ENCODE measurements around the gene FANCB. TPM values are rescaled to one million over a fixed set of nuclear protein-coding genes. Genes with fewer than 3 reads are reported as not detected.

The FANCB gene
- 4.5 and 7.5 TPM in 2 replicates for total RNA-seq

DNA sequence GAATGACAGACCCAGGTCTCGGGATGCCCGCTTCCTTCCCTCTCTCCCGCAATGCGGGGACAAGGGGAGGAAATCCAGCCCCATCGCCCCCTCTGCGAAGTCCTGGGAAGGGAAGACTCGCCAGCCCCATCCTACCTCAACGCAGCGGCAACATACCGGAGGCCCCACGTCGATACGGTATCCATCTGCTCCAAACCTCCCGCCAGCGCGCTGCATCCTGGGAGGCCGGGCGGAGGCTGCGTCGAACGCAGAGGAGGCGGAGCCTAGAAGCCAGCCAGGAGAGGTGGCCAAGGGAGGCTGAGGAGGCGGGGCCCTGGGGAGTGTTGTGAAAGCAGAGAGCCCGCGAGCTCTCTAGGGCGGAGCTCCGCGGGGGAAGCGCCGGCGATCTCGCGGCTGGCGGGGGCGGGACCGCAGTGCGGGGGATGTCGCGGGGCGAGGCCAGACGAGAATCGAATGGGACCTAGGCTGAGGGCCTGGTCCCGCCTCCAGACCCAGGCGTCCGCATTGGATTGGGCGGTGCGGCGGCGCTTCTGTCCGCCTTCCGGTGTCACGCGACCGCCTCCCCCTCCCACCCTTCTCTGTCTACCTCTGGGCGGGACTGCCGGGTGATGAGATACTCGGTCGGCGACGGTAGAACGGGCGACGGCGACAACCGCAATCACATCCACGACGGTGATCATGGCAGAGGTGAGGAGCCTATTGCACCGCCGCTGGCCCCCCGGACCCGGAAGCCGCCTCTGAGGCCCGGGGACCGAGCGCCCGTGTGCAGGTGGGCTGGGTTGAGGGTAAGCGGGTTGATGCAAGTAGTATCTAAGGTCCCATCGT is at the start of gene FANCB, which contains the start of gene MOSPD2:
Gene FANCB, minus strand, starts transcription at position 219 of the 825 bp plus-strand sequence. CDS start 7,559 bp downstream, outside the sequence.
Gene MOSPD2, plus strand, starts transcription at position 571 of the 825 bp plus-strand sequence. Its CDS starts 108 bp downstream, at position 679.

Other genes starting within 250 kb of the FANCB start
- gene MOSPD2, start 352 bp upstream of the FANCB start, total RNA-seq, result 22.9 and 35.7 TPM in 2 replicates

All from smooth muscle cell of the umbilical artery (primary cell).